GM12878 (cell line): ENCODE measurements around the gene PAGE3. TPM values are rescaled to one million over a fixed set of nuclear protein-coding genes. Genes with fewer than 3 reads are reported as not detected.

ENCODE experiments used
- ATAC-seq: fragments of 200-7000 bp; cut with Tn5 transposase; 3 replicates; pipeline ENCODE4 v1.9.1; 2020; ENCODE audit warnings: mild to moderate bottlenecking, moderate library complexity
- BruUV-seq: library from RNA; stranded (reverse); fragments of 400-500 nt; replicated peaks from 2 replicates; lab custom pipeline; 2021; lab: Mats Ljungman, UMichigan
- CTCF ChIA-PET: fragments of 300-600 bp; sonication (Branson Sonifier 250); formaldehyde crosslinking; extraction: SDS; loops from one replicate; lab custom pipeline; 2021; ENCODE audit warnings: inconsistent platforms; lab: Yijun Ruan, JAX
- POLR2A ChIA-PET: fragments of 350-600 bp; formaldehyde crosslinking; extraction: SDS; loops from one replicate; lab custom pipeline; 2021; ENCODE audit warnings: inconsistent platforms; lab: Charles Lee
- RAD21 ChIA-PET: fragments of 300-600 bp; sonication (Branson Sonifier 250); formaldehyde crosslinking; loops from one replicate; lab custom pipeline; 2023; ENCODE audit warnings: antibody characterized with exemption; ENCODE audit not compliant: unreplicated experiment; lab: Charles Lee
- SMC1A ChIA-PET: fragments of 300-600 bp; sonication (Branson Sonifier 250); formaldehyde crosslinking; loops from one replicate; lab custom pipeline; 2023; ENCODE audit not compliant: unreplicated experiment, uncharacterized antibody; lab: Charles Lee
- DNase-seq: peaks from one replicate; pipeline ENCODE4 v3.0.0-alpha.2; 2011; ENCODE audit warnings: low read depth, low spot score
- FAIRE-seq: peaks from 3 replicates; lab custom pipeline; 2011; peaks lifted over from hg19 to GRCh38; lab: Jason Lieb, UNC
- H2AFZ ChIP-seq: 2 replicates; pipeline ENCODE4 v1.6.0; 2011; ENCODE audit warnings: low read depth, low read length, control low read depth; ENCODE audit not compliant: control insufficient read depth
- H3K27ac ChIP-seq: 2 replicates; pipeline ENCODE4 v1.5.1; 2011; ENCODE audit warnings: control low read depth; ENCODE audit not compliant: control insufficient read depth, insufficient read depth
- H3K27me3 ChIP-seq, 2 experiments: replicated peaks in 1 of 2; 2 replicates each; pipeline versions ENCODE4 v1.6.0 to v1.6.1; 2011; ENCODE audit warnings: low read length in 1 of 2; ENCODE audit not compliant: control insufficient read depth in 2 of 2, insufficient read depth in 2 of 2
- H3K36me3 ChIP-seq, 2 experiments: 2 replicates each; pipeline ENCODE4 v1.5.1; 2011; ENCODE audit warnings: low read length in 1 of 2; ENCODE audit not compliant: control insufficient read depth in 2 of 2, insufficient read depth in 2 of 2
- H3K4me1 ChIP-seq: 2 replicates; pipeline ENCODE4 v1.6.1; 2011; ENCODE audit warnings: mild to moderate bottlenecking, low read length, moderate library complexity, mixed read lengths; ENCODE audit not compliant: control insufficient read depth, insufficient read depth
- H3K4me2 ChIP-seq: 2 replicates; pipeline ENCODE4 v1.6.0; 2011; ENCODE audit warnings: control low read depth; ENCODE audit not compliant: control insufficient read depth, insufficient read depth
- H3K4me3 ChIP-seq: fragments of 200-600 bp; sonication (generic); 2 replicates; pipeline ENCODE4 v1.5.1; 2016
- H3K79me2 ChIP-seq: 2 replicates; pipeline ENCODE4 v1.6.0; 2011; ENCODE audit warnings: low read length; ENCODE audit not compliant: control insufficient read depth, insufficient read depth
- H3K9ac ChIP-seq: 2 replicates; pipeline ENCODE4 v1.8.0; 2011; ENCODE audit warnings: low read length, control low read depth, mixed read lengths; ENCODE audit not compliant: control insufficient read depth, insufficient read depth
- H3K9me3 ChIP-seq: replicated peaks from 3 replicates; pipeline ENCODE4 v1.5.1; 2011; ENCODE audit warnings: mild to moderate bottlenecking, low read length; ENCODE audit not compliant: control insufficient read depth, insufficient read depth
- H4K20me1 ChIP-seq: 2 replicates; pipeline ENCODE4 v1.6.0; 2011; ENCODE audit not compliant: control insufficient read depth, insufficient read depth
- CBFB ChIP-seq: IDR thresholded peaks from 2 replicates; pipeline ENCODE4 v1.6.1; 2016; ENCODE audit warnings: antibody characterized with exemption, low read depth
- FOXK2 ChIP-seq: fragments of 450-650 bp; IDR thresholded peaks from 2 replicates; pipeline ENCODE4 v1.6.1; 2017; ENCODE audit warnings: mild to moderate bottlenecking, moderate library complexity
- HDAC6 ChIP-seq: fragments of 200-600 bp; sonication (generic); IDR thresholded peaks from one replicate; pipeline ENCODE4 v1.8.0; 2017; ENCODE audit warnings: antibody characterized with exemption; ENCODE audit not compliant: unreplicated experiment
- IKZF1 ChIP-seq: fragments of 450-650 bp; conservative IDR thresholded peaks from 2 replicates; pipeline ENCODE4 v1.6.1; 2017; ENCODE audit warnings: antibody characterized with exemption, mild to moderate bottlenecking
- IRF4 ChIP-seq: IDR thresholded peaks from 2 replicates; pipeline ENCODE4 v1.6.1; 2011; ENCODE audit warnings: low read depth, low read length
- KDM1A ChIP-seq: fragments of 200-600 bp; sonication (generic); IDR thresholded peaks from 2 replicates; pipeline ENCODE4 v1.6.1; 2016; ENCODE audit warnings: borderline replicate concordance
- RBBP5 ChIP-seq: fragments of 200-600 bp; sonication (generic); conservative IDR thresholded peaks from 2 replicates; pipeline ENCODE4 v1.6.1; 2016
- STAT1 ChIP-seq: fragments of 450-650 bp; conservative IDR thresholded peaks from 2 replicates; pipeline ENCODE4 v1.6.1; 2014; ENCODE audit warnings: antibody characterized with exemption, mild to moderate bottlenecking
- YY1 ChIP-seq: IDR thresholded peaks from 2 replicates; pipeline ENCODE4 v1.6.1; 2011; ENCODE audit warnings: low read depth, mild to moderate bottlenecking, low read length
- WGBS: methylation state at CpG from one replicate; pipeline ENCODE4 v1.1.6; 2016; ENCODE audit warnings: low lambda C conversion rate; ENCODE audit not compliant: insufficient replicate concordance, insufficient coverage; ENCODE audit errors: missing lambda C conversion rate; 5-methylcytosine and 5-hydroxymethylcytosine counted together
- in situ Hi-C: fragments of 300-500 bp; cut with MboI; formaldehyde crosslinking; loops from 9 replicates; pipeline ENCODE4 v1.14.3; 2018; ENCODE audit warnings: mixed read lengths
- intact Hi-C: fragments of 100-400 bp; cut with micrococcal nuclease; formaldehyde crosslinking; loops from one replicate; pipeline ENCODE4 v1.14.2; 2022; ENCODE audit not compliant: unreplicated experiment
- polyA plus RNA-seq, 11 experiments: library from polyadenylated mRNA; depleted of rRNA in 4 of 11; unstranded in 6 of 11; stranded (reverse) in 5 of 11; fragments of >200 nt; fragmentation: Nextera tagmentation in 4 of 11; fragmentation: Illumina TruSeq in 1 of 11; extraction: Ambion mirVana in 4 of 11; extraction: Trizol in 1 of 11; gene quantifications; 1 replicate in 1 of 11; 2 replicates in 10 of 11; pipeline versions ENCODE4 v1.2.1 to v1.2.3, GENCODE V29; 2011 to 2016; ENCODE audit warnings: inconsistent platforms in 2 of 11, missing spikeins in 2 of 11, low read depth in 1 of 11
- total RNA-seq, 4 experiments: library from RNA; depleted of rRNA in 3 of 4; stranded (reverse); fragments of >200 nt in 3 of 4; fragmentation: Illumina TruSeq in 1 of 4; extraction: Trizol in 1 of 4; gene quantifications; 2 replicates each; pipeline versions ENCODE4 v1.2.1 to v1.2.3, GENCODE V29; 2013 to 2021
- TF ChIP-seq, protein P1 (sequence below): fragments of 450-650 bp; IDR thresholded peaks from 2 replicates; pipeline ENCODE4 v1.6.1; 2014; ENCODE audit warnings: mild to moderate bottlenecking

PAGE3 gene
- total and polyA plus RNA-seq, 10 of the 15 experiments (the other 5 are each of a cell fraction or from before 2014, with no cell fraction given): not detected

DNA sequence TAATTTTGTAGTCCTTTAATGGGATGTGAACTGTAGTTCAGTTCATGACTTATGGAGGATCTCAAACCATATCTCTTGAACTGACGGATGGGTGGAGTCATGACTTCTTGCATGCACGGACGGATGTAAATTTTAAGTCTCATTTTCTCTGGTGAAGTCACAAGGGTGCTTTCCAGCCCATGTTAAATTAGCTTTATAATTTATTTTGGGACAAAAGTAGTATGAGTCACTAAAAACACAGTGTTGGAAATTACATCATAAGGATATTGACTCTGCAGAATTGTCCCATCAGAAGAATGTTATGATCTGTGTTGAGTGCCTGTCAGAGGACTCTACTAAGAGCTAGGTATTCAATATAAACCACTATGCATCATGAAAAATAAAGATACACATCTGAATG, 51.3 kb downstream of the PAGE3 start:
- in situ Hi-C loops: no loop called here
- Histone ChIP-seq H2AFZ (no peak overlapping the region), H3K36me3 (no peaks in the 10 kb centered on the region), H3K27me3 (no peaks in the 10 kb centered on the region), H3K79me2 (no peaks in the 10 kb centered on the region), H4K20me1 (no peaks in the 10 kb centered on the region), H3K9ac (no peak overlapping the region), H3K4me1 (no peaks in the 10 kb centered on the region), H3K9me3 (no peaks in the 10 kb centered on the region), H3K4me2 (no peak overlapping the region), H3K27ac (no peak overlapping the region), H3K4me3 (no peak overlapping the region)
- TF ChIP-seq HDAC6 (no peak), RBBP5 (no peak), FOXK2 (no peak), YY1 (no peak), KDM1A (no peak), IRF4 (no peak), STAT1 (no peak), CBFB (no peak), IKZF1 (no peak)
- TF ChIP-seq, protein P1, sequence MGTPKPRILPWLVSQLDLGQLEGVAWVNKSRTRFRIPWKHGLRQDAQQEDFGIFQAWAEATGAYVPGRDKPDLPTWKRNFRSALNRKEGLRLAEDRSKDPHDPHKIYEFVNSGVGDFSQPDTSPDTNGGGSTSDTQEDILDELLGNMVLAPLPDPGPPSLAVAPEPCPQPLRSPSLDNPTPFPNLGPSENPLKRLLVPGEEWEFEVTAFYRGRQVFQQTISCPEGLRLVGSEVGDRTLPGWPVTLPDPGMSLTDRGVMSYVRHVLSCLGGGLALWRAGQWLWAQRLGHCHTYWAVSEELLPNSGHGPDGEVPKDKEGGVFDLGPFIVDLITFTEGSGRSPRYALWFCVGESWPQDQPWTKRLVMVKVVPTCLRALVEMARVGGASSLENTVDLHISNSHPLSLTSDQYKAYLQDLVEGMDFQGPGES: no peak
- ChIA-PET CTCF (no interaction called here), POLR2A (no interaction called here), SMC1A (no interaction called here), RAD21 (no interaction called here)
- FAIRE-seq (no peak), ATAC-seq (no peak), DNase-seq (no peak)
- 3% methylated on average over 3 of the region's 3 CpGs for WGBS
- intact Hi-C loops: no loop called here
- no TSS peak for BruUV-seq
